Astrocyte (in vitro differentiated cells and primary cell): Measurements from ENCODE around the gene ISG20L2.
A peak's percentile ranks its signal among the peaks of the same experiment; 100 is the strongest.

Experiments
- CTCF ChIP-seq: IDR thresholded peaks from 2 replicates; pipeline ENCODE4 v1.5.1; 2011; ENCODE audit warnings: low read depth, mild to moderate bottlenecking, inconsistent platforms, low read length, moderate library complexity; ENCODE audit not compliant: insufficient read depth
- EZH2 ChIP-seq: IDR thresholded peaks from 2 replicates; pipeline ENCODE4 v1.6.1; 2012; ENCODE audit warnings: mild to moderate bottlenecking, low read length, inconsistent platforms; ENCODE audit not compliant: insufficient read depth

GRCh38 chr1:156725683-156726280 lies 2.8 kb downstream of the ISG20L2 start:
- TF ChIP-seq EZH2 (no peak), CTCF (peak; percentile 99)
